A673 (cell line): ENCODE results near the gene FOLR2. TPM values are rescaled to one million over a fixed set of nuclear protein-coding genes. Genes with fewer than 3 reads are reported as not detected.

Experiments used
- BruUV-seq: library from RNA; stranded (reverse); fragments of 400-500 nt; replicated peaks from 2 replicates; lab custom pipeline; 2021; lab: Mats Ljungman, UMichigan
- CTCF ChIA-PET: fragments of 300-600 bp; sonication (Branson Sonifier 250); formaldehyde crosslinking; loops from one replicate; lab custom pipeline; 2022; ENCODE audit warnings: antibody characterized with exemption; lab: Charles Lee
- POLR2A ChIA-PET: fragments of 300-600 bp; sonication (Branson Sonifier 250); formaldehyde crosslinking; loops from one replicate; lab custom pipeline; 2022; ENCODE audit warnings: antibody characterized with exemption; ENCODE audit not compliant: low non-redundant PET; lab: Charles Lee
- DNase-seq: peaks from one replicate; pipeline ENCODE4 v3.0.0-alpha.2; 2015; ENCODE audit warnings: low spot score
- H3K27ac ChIP-seq: fragments of 200-600 bp; sonication (generic); 2 replicates; pipeline ENCODE4 v1.5.1; 2016; ENCODE audit warnings: mixed run types, low read depth, mild to moderate bottlenecking, mixed read lengths, antibody characterized with exemption, low read length; ENCODE audit not compliant: poor library complexity, severe bottlenecking
- H3K27me3 ChIP-seq: fragments of 200-600 bp; sonication (generic); replicated peaks from 2 replicates; pipeline ENCODE4 v1.6.1; 2017; ENCODE audit warnings: mixed run types, low read depth, mild to moderate bottlenecking, mixed read lengths, antibody characterized with exemption, low read length; ENCODE audit not compliant: insufficient read depth, poor library complexity
- H3K36me3 ChIP-seq: fragments of 200-600 bp; sonication (generic); 2 replicates; pipeline ENCODE4 v1.6.1; 2016; ENCODE audit warnings: mixed run types, mild to moderate bottlenecking, mixed read lengths, antibody characterized with exemption, low read length; ENCODE audit not compliant: insufficient read depth, poor library complexity, severe bottlenecking
- H3K4me1 ChIP-seq: fragments of 200-600 bp; sonication (generic); 2 replicates; pipeline ENCODE4 v1.6.1; 2017; ENCODE audit warnings: mixed run types, mild to moderate bottlenecking, mixed read lengths, antibody characterized with exemption, low read length; ENCODE audit not compliant: insufficient read depth, poor library complexity, severe bottlenecking
- H3K4me3 ChIP-seq: fragments of 200-600 bp; sonication (generic); 2 replicates; pipeline ENCODE4 v1.5.1; 2016; ENCODE audit warnings: low read depth, mixed run types, mild to moderate bottlenecking, mixed read lengths, low read length; ENCODE audit not compliant: poor library complexity, severe bottlenecking
- H3K9me3 ChIP-seq: fragments of 200-600 bp; sonication (generic); 2 replicates; pipeline ENCODE4 v1.6.1; 2016; ENCODE audit warnings: mixed run types, low read depth, mild to moderate bottlenecking, mixed read lengths, antibody characterized with exemption, low read length; ENCODE audit not compliant: poor library complexity, severe bottlenecking
- CTCF ChIP-seq: fragments of 300-800, 200-600 bp; sonication (generic); conservative IDR thresholded peaks from 2 replicates; pipeline ENCODE4 v1.5.1; 2017; ENCODE audit warnings: low read depth, mild to moderate bottlenecking, antibody characterized with exemption, low read length, moderate library complexity, mixed read lengths
- EZH2 ChIP-seq: fragments of 200-600 bp; sonication (generic); IDR thresholded peaks from 2 replicates; pipeline ENCODE4 v1.6.1; 2017; ENCODE audit warnings: borderline replicate concordance, low read depth, mild to moderate bottlenecking, mixed read lengths, antibody characterized with exemption, low read length; ENCODE audit not compliant: poor library complexity, severe bottlenecking
- intact Hi-C: fragments of 100-400 bp; cut with micrococcal nuclease; formaldehyde crosslinking; loops from one replicate; pipeline ENCODE4 v1.10.0; 2022; ENCODE audit not compliant: unreplicated experiment
- total RNA-seq: library from RNA; stranded (reverse); gene quantifications from 2 replicates; pipeline ENCODE4 v1.2.3, GENCODE V29; 2021

FOLR2 gene
- total RNA-seq, 1 experiment from 2014 or later = not detected

- POLR2A ChIA-PET = no interaction called here
- Histone ChIP-seq H3K4me1 (no peaks in the 10 kb centered on the region), H3K27ac (no peak within 1 kb of the TSS), H3K4me3 (peak within 1 kb of the TSS; percentile 20), H3K9me3 (no peaks in the 10 kb centered on the region), H3K27me3 (peaks cover 90% of the 10 kb centered on the region), H3K36me3 (no peaks in the 10 kb centered on the region)
- TF ChIP-seq CTCF = no peak
- intact Hi-C loops = no loop called here
- CTCF ChIA-PET = interaction anchor here (0.5 kb wide), 1 partner anchor 108 kb away, joined by 3 read pairs; no protein-coding TSS in a partner anchor
- no peak for DNase-seq
- BruUV-seq = no TSS peak
Measured at GRCh38 chr11:72244060-72244360, 27.4 kb downstream of the FOLR2 start, which contains the start of gene PHOX2A. TSS of gene PHOX2A (minus strand) at chr11:72244176. CDS start at chr11:72244004, 172 bp downstream.

- BruUV-seq = no TSS peak
- intact Hi-C loops = no loop called here
- Histone ChIP-seq H3K4me3 (peak overlapping the region; percentile 20), H3K27ac (no peak overlapping the region), H3K36me3 (no peaks in the 10 kb centered on the region), H3K4me1 (no peaks in the 10 kb centered on the region), H3K9me3 (no peaks in the 10 kb centered on the region), H3K27me3 (peaks cover 84% of the 10 kb centered on the region)
- TF ChIP-seq CTCF (no peak), EZH2 (peak; percentile 97)
- ChIA-PET POLR2A (interaction anchor here (0.5 kb wide), 1 partner anchor 34 kb away, joined by 3 read pairs; no protein-coding TSS in a partner anchor), CTCF (interaction anchor here (0.5 kb wide), 1 partner anchor 108 kb away, joined by 3 read pairs; no protein-coding TSS in a partner anchor)
- DNase-seq = no peak
Measured at GRCh38 chr11:72244361-72245262, 28.0 kb downstream of the FOLR2 start.

- no peaks in the 10 kb centered on the region for H3K9me3 ChIP-seq
- no peak for DNase-seq
- H3K4me1 ChIP-seq = no peaks in the 10 kb centered on the region
- H3K36me3 ChIP-seq = no peaks in the 10 kb centered on the region
- H3K4me3 ChIP-seq = no peak overlapping the region
- ChIA-PET POLR2A (interaction anchor here (0.5 kb wide), 1 partner anchor 34 kb away, joined by 3 read pairs; no protein-coding TSS in a partner anchor), CTCF (no interaction called here)
- no TSS peak for BruUV-seq
- intact Hi-C loops = no loop called here
- no peak overlapping the region for H3K27ac ChIP-seq
- no peak for TF ChIP-seq EZH2
- TF ChIP-seq CTCF = no peak
- peaks cover 80% of the 10 kb centered on the region for H3K27me3 ChIP-seq
Measured at GRCh38 chr11:72245263-72245816, 28.7 kb downstream of the FOLR2 start.
